Activated naive CD8-positive, alpha-beta T cell treated with anti-CD3 and anti-CD28 coated beads, Interleukin-2, amount 50 U/mL, for 24 hours (primary cell): ENCODE results near the gene NCKIPSD.

Experiments
- ATAC-seq: fragments of 150-1000 bp; cut with Tn5 transposase; one replicate; pipeline ENCODE4 v1.10.0; 2021
- DNase-seq: peaks from one replicate; pipeline ENCODE4 v3.0.0; 2021
- H3K27ac Mint-ChIP-seq: one replicate; pipeline ENCODE4 v1.8.0; 2021; ENCODE audit warnings: mild to moderate bottlenecking, mixed read lengths
- H3K27me3 Mint-ChIP-seq: one replicate; pipeline ENCODE4 v1.8.0; 2021; ENCODE audit warnings: mixed read lengths
- H3K36me3 Mint-ChIP-seq: one replicate; pipeline ENCODE4 v1.8.0; 2021; ENCODE audit warnings: low read depth, mixed read lengths
- H3K4me1 Mint-ChIP-seq: one replicate; pipeline ENCODE4 v1.8.0; 2021; ENCODE audit warnings: mixed read lengths
- H3K4me3 Mint-ChIP-seq: one replicate; pipeline ENCODE4 v1.8.0; 2021; ENCODE audit warnings: mild to moderate bottlenecking, moderate library complexity, mixed read lengths
- H3K9me3 Mint-ChIP-seq: one replicate; pipeline ENCODE4 v1.8.0; 2021; ENCODE audit warnings: mixed read lengths

Gene NCKIPSD

DNA sequence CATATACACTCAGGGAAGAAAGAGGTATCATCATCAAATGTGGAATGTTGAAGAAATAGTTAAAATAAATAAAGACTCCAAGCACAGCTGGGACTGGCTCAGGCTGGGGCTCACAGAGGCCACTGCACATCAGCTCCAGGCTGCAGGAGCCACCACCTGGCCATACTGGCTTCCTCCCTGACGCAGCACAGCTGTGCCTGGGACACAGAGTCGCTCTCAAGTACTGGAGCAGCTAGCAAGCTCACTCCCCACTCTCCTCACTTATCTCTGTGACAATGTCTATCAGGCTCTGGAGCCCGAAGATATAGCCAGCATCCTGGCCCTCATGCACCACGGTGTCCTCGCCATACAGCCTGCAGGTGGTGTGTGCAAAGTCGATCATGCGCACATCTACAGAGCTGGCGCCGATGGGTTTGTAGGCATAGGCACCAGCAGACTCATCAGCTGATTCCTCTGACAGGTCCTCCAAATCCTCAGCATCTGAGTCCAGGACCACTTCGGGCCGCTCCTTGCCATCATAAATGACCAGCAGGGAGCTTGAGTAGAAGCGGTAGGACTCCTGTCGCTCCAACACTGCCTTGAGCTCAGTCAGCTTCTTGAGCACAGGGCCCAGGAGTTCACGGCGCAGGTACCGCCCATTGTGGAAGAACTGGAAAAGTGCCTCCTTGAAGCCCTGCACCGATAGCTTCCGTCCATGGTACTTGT is 2.5 kb upstream of the NCKIPSD start:
- H3K27me3 Mint-ChIP-seq, result no peaks in the 10 kb centered on the region
- peaks cover 16% of the 10 kb centered on the region for H3K4me1 Mint-ChIP-seq
- no peak overlapping the region for H3K27ac Mint-ChIP-seq
- no peak for ATAC-seq
- no peak overlapping the region for H3K4me3 Mint-ChIP-seq
- no peak for DNase-seq
- H3K36me3 Mint-ChIP-seq, result peaks cover 29% of the 10 kb centered on the region
- no peaks in the 10 kb centered on the region for H3K9me3 Mint-ChIP-seq

GRCh38 chr3:48687220-48687678 is 1.5 kb upstream of the NCKIPSD start:
- no peak overlapping the region for H3K27ac Mint-ChIP-seq
- no peaks in the 10 kb centered on the region for H3K27me3 Mint-ChIP-seq
- H3K36me3 Mint-ChIP-seq, result peaks cover 22% of the 10 kb centered on the region
- H3K4me3 Mint-ChIP-seq, result no peak overlapping the region
- H3K9me3 Mint-ChIP-seq, result no peaks in the 10 kb centered on the region
- ATAC-seq (no peak), DNase-seq (no peak)
- H3K4me1 Mint-ChIP-seq, result peaks cover 16% of the 10 kb centered on the region

DNA sequence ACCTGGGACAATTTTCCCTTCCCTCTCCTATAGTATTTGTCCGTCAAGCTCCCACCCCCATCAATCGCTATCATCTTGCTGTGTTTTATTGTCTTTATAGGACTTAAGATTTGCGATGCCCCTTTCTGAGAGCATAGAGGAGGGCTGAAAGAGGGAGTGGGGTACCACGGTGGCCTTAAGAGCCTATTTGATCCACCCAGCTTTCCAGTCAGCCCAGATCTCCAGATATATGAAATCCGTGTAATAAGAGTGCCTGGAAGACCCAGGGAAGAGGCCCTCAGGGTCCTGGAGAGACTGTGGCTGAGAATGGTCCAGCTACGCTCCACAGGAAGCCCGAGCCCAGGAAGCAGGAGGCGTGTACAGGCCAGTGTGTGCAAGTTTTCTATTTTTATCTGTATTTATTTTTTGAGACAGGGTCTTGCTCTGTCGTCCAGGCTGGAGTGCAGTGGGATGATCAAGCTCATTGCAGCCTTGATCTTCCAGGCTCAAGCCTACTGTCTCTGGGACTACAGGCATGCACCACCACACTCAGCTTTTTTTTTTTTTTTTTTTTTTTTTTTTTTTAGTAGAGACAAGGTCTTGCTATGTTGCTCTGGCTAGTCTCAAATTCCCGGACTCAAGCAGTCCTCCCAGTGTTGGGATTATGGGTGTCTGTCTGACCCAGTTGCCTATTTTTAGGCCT is 964 bp upstream of the NCKIPSD start:
- Mint-ChIP-seq H3K4me3 (peak overlapping the region; percentile 85), H3K36me3 (peaks cover 18% of the 10 kb centered on the region), H3K4me1 (peaks cover 16% of the 10 kb centered on the region), H3K27me3 (no peaks in the 10 kb centered on the region), H3K9me3 (no peaks in the 10 kb centered on the region), H3K27ac (no peak overlapping the region)
- ATAC-seq (no peak), DNase-seq (no peak)

DNA sequence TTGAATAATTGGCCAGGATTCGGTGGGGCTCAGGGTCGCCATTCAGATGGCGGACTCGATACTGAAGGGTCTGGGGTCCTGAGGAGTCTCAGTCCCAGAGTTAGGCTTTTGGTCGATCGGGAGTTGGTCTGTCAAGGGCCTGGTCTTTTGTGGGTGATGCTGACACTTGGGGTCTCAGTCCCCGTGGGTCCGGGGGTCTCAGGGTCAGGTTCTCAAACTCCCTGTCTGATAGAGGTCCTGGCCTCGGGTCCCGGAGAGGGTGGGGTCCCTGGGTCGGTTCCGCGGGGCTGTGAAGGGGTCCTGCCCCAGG is 467 bp downstream of the NCKIPSD start:
- Mint-ChIP-seq H3K4me3 (peak overlapping the region; percentile 85), H3K36me3 (peaks cover 21% of the 10 kb centered on the region), H3K9me3 (no peaks in the 10 kb centered on the region), H3K4me1 (peaks cover 19% of the 10 kb centered on the region), H3K27ac (peak overlapping the region; percentile 78), H3K27me3 (no peaks in the 10 kb centered on the region)
- no peak for DNase-seq
- no peak for ATAC-seq

DNA sequence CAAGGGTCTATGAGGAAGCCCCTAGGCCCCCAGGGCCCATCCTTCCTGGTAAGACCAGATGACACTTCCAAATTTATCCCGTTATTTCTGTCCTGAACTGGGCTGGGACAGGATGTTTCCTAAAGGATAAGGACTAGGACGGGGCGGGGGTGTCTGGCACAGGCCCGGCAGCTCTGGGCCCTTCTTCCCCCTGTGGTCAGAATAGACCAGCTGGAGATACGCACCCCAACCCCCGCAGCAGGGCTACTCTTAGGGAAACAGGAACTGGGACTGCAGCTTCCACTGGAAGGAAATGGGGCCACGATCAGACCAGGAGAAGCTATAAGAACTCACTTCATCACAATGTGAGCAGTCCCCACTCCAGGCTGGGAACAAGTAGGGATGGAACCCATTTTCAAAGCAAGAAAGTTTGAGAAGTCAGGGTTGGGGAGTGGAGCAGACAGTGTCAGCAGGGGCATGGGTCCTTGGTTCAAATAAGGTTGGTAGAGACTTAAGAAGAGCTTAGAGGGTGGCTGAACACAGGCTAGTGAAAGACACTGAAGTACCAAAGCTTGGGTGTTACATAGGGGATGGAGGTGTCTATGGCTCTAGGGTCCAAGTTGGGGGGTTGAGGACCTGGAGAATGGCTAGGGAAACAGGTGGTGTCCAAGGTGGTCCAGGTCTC is 1.1 kb downstream of the NCKIPSD start:
- H3K27me3 Mint-ChIP-seq, result no peaks in the 10 kb centered on the region
- H3K4me3 Mint-ChIP-seq, result peak overlapping the region; percentile 85
- no peak for ATAC-seq
- H3K9me3 Mint-ChIP-seq, result no peaks in the 10 kb centered on the region
- DNase-seq, result no peak
- H3K27ac Mint-ChIP-seq, result peak overlapping the region; percentile 78
- peaks cover 19% of the 10 kb centered on the region for H3K4me1 Mint-ChIP-seq
- H3K36me3 Mint-ChIP-seq, result peaks cover 17% of the 10 kb centered on the region

- ATAC-seq (no peak), DNase-seq (no peak)
- Mint-ChIP-seq H3K27me3 (no peaks in the 10 kb centered on the region), H3K27ac (no peak overlapping the region), H3K4me3 (peak overlapping the region; percentile 85), H3K4me1 (peaks cover 19% of the 10 kb centered on the region), H3K36me3 (peaks cover 17% of the 10 kb centered on the region), H3K9me3 (no peaks in the 10 kb centered on the region)
Observed at GRCh38 chr3:48684054-48684349, 1.7 kb downstream of the NCKIPSD start.

GRCh38 chr3:48682786-48683185 is 2.9 kb downstream of the NCKIPSD start:
- no peaks in the 10 kb centered on the region for H3K9me3 Mint-ChIP-seq
- H3K4me3 Mint-ChIP-seq, result no peak overlapping the region
- H3K27me3 Mint-ChIP-seq, result no peaks in the 10 kb centered on the region
- peaks cover 19% of the 10 kb centered on the region for H3K4me1 Mint-ChIP-seq
- DNase-seq (no peak), ATAC-seq (no peak)
- H3K36me3 Mint-ChIP-seq, result peaks cover 21% of the 10 kb centered on the region
- no peak overlapping the region for H3K27ac Mint-ChIP-seq

DNA sequence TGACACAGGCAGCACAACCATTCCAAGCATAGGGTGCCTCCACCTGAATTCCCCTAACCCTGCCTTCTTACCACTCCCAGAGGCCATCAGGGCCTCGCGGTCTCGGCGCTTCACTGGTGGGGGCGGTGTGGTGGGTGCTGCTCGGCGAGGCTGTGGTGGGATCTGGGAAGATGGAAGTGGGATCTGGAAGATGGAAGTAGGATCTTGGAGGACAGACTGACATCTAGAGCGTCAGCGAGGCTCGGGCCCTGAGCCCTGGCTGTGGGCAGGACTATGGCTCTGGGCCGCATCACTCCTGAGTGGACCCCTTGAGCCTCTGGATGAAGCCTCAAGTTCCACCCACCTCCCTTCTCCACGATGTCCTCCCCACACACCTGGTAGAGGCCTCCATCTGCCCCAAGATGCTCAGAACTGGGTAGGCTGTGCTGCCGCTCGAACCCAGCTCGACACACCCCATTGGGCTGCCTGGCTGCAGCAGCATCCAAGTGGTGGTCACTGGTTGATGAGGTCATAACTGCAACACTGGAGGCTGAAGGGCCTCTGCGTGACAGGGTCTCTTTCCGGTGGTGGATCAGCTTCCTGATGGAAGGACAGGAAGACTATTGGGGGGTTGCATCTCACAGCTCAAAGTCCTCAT is 3.6 kb downstream of the NCKIPSD start:
- ATAC-seq (no peak), DNase-seq (no peak)
- Mint-ChIP-seq H3K4me1 (peaks cover 19% of the 10 kb centered on the region), H3K27me3 (no peaks in the 10 kb centered on the region), H3K36me3 (peaks cover 23% of the 10 kb centered on the region), H3K4me3 (no peak overlapping the region), H3K9me3 (no peaks in the 10 kb centered on the region), H3K27ac (no peak overlapping the region)

DNA sequence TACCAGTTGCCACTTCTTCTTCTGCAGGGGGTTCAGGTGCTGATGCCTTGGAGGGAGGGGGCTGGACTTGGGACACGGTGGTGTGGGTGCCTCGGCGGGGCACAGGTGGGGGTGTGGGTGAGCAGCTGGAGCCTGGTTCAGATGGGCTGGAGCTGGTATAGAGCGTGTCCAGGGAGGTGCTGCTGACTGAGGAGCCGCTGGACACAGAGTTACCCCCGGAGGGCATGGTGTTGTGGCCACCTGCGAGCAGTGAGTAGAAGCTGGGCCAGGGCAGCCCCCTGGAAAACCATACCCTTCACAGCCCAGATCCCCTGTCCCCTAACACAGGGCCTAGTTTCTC is 4.2 kb downstream of the NCKIPSD start:
- Mint-ChIP-seq H3K27me3 (no peaks in the 10 kb centered on the region), H3K36me3 (peaks cover 23% of the 10 kb centered on the region), H3K4me1 (peaks cover 18% of the 10 kb centered on the region), H3K4me3 (no peak overlapping the region), H3K27ac (no peak overlapping the region), H3K9me3 (no peaks in the 10 kb centered on the region)
- no peak for ATAC-seq
- DNase-seq, result no peak

GRCh38 chr3:48680811-48681540 is 4.7 kb downstream of the NCKIPSD start:
- H3K9me3 Mint-ChIP-seq, result no peaks in the 10 kb centered on the region
- no peaks in the 10 kb centered on the region for H3K27me3 Mint-ChIP-seq
- H3K36me3 Mint-ChIP-seq, result peaks cover 28% of the 10 kb centered on the region
- H3K27ac Mint-ChIP-seq, result no peak overlapping the region
- ATAC-seq, result no peak
- peaks cover 15% of the 10 kb centered on the region for H3K4me1 Mint-ChIP-seq
- DNase-seq, result no peak
- no peak overlapping the region for H3K4me3 Mint-ChIP-seq

- H3K9me3 Mint-ChIP-seq, result no peaks in the 10 kb centered on the region
- no peaks in the 10 kb centered on the region for H3K27me3 Mint-ChIP-seq
- peaks cover 32% of the 10 kb centered on the region for H3K36me3 Mint-ChIP-seq
- no peak for ATAC-seq
- no peak for DNase-seq
- H3K4me3 Mint-ChIP-seq, result no peak overlapping the region
- peaks cover 13% of the 10 kb centered on the region for H3K4me1 Mint-ChIP-seq
- H3K27ac Mint-ChIP-seq, result no peak overlapping the region
Observed at GRCh38 chr3:48679411-48680391, 6.0 kb downstream of the NCKIPSD start.

DNA sequence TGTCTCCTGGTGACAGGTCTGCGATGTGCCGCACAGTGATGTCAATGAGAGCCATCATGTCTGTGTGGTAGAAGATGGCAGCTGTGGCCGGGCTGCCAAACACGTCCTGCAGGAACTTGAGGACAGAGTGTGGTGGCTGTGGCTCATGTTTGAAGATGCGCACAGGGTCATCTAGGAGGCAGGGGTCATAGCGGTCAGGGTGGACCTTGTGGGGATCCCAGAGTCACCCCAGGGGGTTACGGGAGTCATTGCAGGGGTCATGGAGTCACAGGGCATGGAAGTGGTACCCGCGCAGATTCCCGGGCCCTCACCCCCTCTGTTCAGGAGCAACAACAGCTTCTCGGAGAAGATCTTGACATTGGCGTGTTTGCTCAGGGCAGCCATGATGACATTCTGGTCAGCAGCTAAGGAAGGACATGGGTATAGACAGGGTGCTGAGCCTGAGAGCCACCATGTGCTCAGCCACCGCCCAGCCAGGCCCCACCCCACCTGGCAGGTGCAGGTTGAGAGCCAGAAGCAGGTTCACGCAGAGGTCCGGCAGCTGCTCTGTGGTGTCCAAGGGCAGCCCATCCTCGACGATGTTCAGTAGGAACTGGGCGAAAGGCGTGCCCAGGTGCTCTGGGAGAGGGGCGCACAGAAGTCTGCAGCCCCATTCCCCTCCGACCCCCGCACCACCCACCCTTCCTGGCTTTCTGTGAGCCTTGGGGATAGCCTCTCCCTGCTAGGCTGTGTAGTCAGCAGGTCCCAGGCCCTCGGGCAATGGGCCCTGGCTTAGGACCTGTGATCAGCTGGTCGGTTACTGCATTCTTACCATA is 6.9 kb downstream of the NCKIPSD start:
- Mint-ChIP-seq H3K27me3 (no peaks in the 10 kb centered on the region), H3K4me3 (no peak overlapping the region), H3K4me1 (peaks cover 5% of the 10 kb centered on the region), H3K36me3 (peaks cover 33% of the 10 kb centered on the region), H3K27ac (no peak overlapping the region), H3K9me3 (no peaks in the 10 kb centered on the region)
- ATAC-seq (no peak), DNase-seq (no peak)

DNA sequence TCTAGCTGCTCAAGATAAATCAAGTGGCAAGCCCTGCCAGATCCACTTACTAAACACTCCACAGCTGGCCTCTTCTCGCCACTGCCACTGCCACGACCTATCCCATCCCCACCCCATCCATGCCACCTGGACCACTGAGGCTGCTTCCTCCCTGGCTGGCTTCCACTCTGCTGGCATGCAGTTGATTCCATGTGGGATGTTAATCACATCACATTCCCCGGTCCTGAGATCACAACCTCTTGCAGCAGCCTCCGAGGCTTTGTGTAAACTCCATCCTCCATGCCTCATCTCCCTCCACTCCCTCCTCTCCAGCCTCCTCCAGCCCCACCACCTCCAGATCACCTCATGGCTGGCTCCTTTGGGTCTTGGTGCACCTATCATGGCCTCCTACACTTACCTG is 7.7 kb downstream of the NCKIPSD start:
- peaks cover 35% of the 10 kb centered on the region for H3K36me3 Mint-ChIP-seq
- H3K4me1 Mint-ChIP-seq, result peaks cover 3% of the 10 kb centered on the region
- no peak overlapping the region for H3K27ac Mint-ChIP-seq
- DNase-seq (no peak), ATAC-seq (no peak)
- H3K27me3 Mint-ChIP-seq, result no peaks in the 10 kb centered on the region
- no peak overlapping the region for H3K4me3 Mint-ChIP-seq
- H3K9me3 Mint-ChIP-seq, result no peaks in the 10 kb centered on the region
